HG02885 (cell line): ENCODE measurements around the gene PCDHA1.
"Not testable (repeated sequence)": the region's sequence is repeated elsewhere in the genome, so short reads cannot be mapped to it uniquely, and the experiment has no call there.

Experiments
- ATAC-seq: cut with Tn5 transposase; IDR thresholded peaks from one replicate; pipeline ENCODE4 v1.9.1; 2021; ENCODE audit warnings: mild to moderate bottlenecking; ENCODE audit not compliant: unreplicated experiment, poor library complexity

PCDHA1 gene

GRCh38 chr5:140785905-140786686, at the start of gene PCDHA1:
PCDHA1 (plus strand) TSS chr5:140786140.
- no peak for ATAC-seq

- ATAC-seq: no peak
Observed at GRCh38 chr5:140737486-140737885, 48.5 kb upstream of the PCDHA1 start.

DNA sequence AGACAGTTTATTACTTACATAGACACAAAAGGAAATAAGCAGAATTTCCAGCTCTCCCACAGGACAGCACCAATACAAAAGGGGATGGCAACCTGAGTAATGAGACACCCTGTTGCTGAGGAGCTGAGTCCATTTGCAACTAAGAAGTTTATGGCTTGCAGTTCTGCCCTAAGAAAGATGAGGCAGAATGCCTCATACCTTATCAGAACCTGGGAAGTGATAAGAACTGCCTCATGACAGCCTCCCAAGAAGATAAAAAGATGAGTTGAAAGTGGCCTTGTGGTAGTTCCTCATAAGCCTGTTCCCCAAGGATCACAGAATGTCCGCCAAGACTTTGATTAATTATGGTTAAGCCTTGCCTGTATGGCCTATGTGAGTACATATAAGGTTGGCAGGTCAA, 44.0 kb upstream of the PCDHA1 start:
- ATAC-seq: no peak

DNA sequence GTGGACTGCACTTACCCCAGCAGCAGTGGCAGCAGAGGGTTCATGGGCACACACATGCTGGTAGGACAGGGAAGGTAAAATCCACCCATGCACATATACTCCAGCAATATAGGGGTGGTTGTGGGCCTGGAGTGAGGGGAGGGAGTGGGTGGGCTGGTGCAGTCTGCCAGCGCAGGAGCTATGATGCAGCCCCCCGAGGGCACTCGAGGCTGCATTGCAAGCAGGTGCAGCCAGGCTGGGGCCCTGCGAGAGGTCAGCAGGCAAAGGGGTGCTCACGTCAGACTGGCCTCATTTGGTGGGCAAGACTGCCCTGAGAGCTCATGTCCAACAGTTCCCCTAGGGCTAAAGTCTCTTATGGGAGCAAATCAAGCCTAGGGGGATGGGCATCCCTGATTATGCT, 32.4 kb upstream of the PCDHA1 start:
- no peak for ATAC-seq

- no peak for ATAC-seq
Observed at GRCh38 chr5:140764177-140764973, 21.6 kb upstream of the PCDHA1 start.

GRCh38 chr5:140767444-140767843, 18.5 kb upstream of the PCDHA1 start:
- no peak for ATAC-seq

DNA sequence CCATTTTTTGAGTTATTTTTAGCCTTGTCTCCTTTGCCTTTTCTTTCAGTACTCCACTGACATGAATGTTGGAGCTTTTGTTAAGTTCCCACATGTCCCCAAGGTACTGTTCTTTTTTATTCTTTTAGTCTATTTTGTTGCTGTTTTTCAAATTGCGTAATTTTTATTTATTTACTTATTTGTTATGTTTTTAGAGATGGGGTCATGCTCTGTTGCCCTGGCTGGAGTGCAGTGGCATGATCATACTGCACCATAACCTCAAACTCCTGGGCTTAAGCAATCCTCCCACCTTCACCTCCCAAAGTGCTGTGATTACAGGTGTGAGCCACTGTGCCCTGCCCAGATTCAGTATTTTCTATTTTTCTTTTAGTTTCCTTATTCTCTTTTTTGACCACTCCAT, 5.4 kb upstream of the PCDHA1 start:
- no peak for ATAC-seq

GRCh38 chr5:140787422-140787821, 1.5 kb downstream of the PCDHA1 start:
- ATAC-seq: not testable (repeated sequence)

- not testable (repeated sequence) for ATAC-seq
Observed at GRCh38 chr5:140787849-140788504, 2.0 kb downstream of the PCDHA1 start.

DNA sequence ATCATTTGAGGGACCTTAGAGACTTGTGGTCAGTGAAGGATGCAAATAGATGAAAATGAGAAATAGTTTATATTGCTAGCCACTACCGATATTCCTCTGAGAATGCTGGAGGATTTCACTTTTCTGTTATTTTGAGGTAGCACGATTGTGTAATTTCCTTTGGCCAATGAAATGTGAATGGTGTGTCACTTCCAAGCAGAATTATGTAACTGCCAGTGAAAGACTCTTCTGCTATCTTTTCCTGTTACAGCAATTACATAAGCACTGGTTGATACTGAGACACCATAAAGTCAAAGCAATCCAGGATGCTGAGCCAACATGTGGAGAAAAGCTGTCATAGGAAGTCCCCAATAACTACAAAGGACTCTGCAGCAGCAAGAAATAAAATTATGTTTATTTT, 5.1 kb downstream of the PCDHA1 start:
- ATAC-seq: no peak

GRCh38 chr5:140794595-140795258, 8.8 kb downstream of the PCDHA1 start, which contains the start of gene PCDHA2:
PCDHA2 (plus strand) TSS chr5:140794852.
- no peak for ATAC-seq

- ATAC-seq: no peak
Observed at GRCh38 chr5:140795259-140795641, 9.3 kb downstream of the PCDHA1 start.

DNA sequence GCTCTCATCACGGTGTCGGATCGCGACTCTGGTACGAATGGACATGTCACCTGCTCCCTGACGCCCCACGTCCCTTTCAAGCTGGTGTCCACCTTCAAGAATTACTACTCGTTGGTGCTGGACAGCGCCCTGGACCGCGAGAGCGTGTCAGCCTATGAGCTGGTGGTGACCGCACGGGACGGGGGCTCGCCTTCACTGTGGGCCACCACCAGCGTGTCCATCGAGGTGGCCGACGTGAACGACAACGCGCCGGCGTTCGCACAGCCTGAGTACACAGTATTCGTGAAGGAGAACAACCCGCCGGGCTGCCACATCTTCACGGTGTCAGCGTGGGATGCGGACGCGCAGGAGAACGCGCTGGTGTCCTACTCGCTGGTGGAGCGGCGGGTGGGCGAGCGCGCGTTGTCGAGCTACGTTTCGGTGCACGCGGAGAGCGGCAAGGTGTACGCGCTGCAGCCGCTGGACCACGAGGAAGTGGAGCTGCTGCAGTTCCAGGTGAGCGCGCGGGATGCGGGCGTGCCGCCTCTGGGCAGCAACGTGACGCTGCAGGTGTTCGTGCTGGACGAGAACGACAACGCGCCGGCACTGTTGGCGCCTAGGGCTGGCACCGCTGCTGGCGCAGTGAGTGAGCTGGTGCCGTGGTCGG, 10.3 kb downstream of the PCDHA1 start:
- ATAC-seq: not testable (repeated sequence)

DNA sequence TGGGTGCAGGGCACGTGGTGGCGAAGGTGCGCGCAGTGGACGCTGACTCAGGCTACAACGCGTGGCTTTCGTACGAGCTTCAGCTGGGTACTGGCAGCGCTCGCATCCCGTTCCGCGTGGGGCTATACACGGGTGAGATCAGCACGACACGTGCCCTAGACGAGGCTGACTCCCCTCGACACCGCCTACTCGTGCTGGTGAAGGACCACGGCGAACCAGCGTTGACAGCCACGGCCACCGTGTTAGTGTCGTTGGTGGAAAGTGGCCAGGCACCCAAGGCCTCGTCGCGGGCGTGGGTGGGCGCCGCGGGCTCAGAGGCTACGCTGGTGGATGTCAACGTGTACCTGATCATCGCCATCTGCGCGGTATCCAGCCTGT, 10.8 kb downstream of the PCDHA1 start:
- ATAC-seq: no peak

GRCh38 chr5:140800816-140801493, 15.0 kb downstream of the PCDHA1 start, which contains the start of gene PCDHA3:
PCDHA3 (plus strand) TSS chr5:140801057.
- ATAC-seq: no peak

- no peak for ATAC-seq
Observed at GRCh38 chr5:140801494-140801841, 15.5 kb downstream of the PCDHA1 start.

- not testable (repeated sequence) for ATAC-seq
Observed at GRCh38 chr5:140802381-140802780, 16.4 kb downstream of the PCDHA1 start.

DNA sequence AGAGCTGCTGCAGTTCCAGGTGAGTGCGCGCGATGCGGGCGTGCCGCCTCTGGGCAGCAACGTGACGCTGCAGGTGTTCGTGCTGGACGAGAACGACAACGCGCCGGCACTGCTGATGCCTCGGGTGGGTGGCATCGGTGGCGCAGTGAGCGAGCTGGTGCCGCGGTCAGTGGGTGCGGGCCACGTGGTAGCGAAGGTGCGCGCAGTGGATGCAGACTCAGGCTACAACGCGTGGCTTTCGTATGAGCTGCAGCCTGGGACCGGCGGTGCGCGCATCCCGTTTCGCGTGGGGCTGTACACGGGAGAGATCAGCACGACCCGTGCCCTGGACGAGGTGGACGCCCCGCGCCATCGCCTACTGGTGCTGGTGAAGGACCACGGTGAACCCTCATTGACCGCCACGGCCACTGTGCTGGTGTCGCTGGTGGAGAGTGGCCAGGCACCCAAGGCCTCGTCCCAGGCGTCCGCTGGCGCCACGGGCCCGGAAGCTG, 16.9 kb downstream of the PCDHA1 start:
- no peak for ATAC-seq
